Measurements from ENCODE around the gene NMUR1.
A peak's percentile ranks its signal among the peaks of the same experiment; 100 is the strongest.

The NMUR1 gene

DNA sequence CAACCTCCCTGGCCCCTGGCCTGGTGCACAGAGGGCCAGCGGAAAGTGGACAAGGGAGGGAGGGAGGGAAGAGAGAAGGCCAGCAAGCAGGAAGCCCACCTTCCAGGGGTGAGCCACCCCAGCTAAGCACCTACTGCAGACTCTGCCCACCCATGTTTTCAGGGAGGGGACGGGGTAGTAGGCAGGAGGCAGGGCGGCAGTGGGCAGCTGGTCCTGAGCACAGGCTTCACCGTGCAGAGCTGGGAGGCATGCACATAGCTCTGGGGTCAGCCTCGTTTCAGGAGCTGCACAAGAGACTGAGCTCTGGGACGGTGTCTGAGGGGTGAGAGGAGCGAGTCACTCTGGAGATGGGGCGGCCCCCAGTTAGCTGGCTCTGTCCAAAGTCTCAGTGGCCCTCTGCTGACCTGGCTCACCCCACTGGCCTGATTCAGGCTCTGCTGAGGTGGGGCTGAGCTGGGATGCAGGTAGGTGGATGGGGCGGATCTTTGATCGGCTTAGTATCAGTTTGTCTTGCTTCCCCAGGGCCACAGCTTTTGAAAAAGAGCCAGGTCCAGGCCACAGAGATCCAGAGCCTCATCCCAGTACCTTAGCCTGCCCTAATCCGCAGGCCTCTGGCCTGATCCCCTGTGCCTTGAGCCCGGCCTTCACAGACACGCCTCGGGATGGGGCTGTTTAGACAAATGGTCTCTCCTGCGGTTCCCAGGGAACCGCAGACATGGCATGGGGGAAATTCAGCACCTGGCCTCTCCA is 3.7 kb downstream of the NMUR1 start:
- DNase-seq (ENCODE audit: low read depth in 3 of 3, low spot score in 1 of 3), result no peak

DNA sequence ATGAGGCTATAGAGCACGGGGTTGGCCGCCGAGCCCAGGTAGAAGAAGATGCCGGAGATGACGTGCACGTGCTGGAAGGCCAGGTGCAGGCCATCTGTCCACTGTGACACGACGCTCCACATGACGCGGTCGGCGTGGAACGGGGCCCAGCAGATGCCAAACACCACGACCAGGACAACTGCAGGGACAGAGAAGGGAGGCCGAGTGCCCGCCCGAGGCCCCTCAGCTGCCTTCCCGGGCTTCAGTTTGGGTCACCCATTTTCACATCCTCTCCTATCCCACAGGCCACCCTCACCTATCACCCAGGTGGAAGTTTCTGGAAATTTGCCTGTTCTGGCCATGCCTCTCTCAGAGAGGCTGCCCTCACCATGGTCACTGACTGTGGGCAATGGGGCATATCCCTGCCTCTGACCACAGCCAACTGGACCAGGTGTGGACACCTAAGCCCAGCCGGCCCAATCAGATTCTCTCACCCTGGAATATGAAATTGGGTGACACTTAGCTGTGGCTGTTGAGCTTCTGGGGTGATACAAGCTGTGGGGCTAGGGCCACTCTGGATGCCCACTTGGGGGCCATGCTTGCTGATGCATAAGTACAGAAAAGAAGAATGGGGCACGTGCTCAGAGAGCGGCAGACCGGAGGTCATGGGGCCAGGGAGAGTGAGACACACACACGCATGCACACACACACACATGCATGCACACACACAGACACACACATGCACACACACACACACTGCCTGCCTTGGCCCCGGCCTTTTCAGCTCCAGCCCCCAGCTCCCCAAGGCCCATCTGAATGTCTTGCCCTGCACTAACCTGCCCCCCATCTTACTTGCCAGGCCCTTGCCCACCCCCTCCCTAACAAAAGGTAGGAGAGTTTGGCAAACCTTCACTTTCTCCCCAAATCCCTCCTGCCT is 4.7 kb downstream of the NMUR1 start:
- no peak for DNase-seq (ENCODE audit: low read depth in 3 of 3, low spot score in 1 of 3)

DNA sequence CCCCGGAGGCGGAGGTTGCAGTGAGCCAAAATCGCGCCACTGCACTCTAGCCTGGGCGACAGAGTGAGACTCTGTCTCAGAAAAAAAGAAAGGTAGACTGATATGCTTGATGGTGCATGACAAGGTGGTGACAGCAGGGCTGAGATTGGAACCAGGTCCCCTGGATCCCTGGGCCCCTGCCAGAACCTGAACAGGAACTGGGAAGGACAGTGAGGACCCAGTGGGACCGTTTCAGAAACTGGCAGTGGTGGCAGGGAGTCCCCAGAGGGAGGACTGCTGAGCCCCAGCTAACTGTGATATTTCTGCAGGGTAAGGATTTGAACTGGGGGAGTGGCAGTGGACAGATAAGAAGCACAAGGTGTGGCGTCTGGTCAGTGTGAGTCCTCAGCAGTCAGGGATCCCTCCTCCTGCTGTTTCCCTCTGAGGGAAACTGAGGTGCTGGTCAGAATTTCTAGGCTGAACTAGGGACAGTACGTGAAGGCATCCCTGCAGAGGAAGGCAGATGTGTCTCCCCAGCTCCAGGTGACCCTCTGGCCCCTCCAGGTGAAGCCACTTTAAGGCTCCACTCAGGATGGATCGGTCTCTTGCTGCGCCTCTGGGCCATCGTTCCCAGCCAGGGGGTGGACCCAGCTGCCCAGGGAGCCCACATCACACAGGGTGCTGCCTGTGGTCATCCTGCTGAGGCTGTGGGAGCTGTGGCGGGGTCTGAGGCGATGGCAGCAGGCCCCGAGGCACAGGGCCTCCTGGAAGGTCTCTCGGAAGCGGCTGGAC is 5.6 kb downstream of the NMUR1 start:
- DNase-seq (ENCODE audit: low read depth in 3 of 3, low spot score in 1 of 3), result no peak

DNA sequence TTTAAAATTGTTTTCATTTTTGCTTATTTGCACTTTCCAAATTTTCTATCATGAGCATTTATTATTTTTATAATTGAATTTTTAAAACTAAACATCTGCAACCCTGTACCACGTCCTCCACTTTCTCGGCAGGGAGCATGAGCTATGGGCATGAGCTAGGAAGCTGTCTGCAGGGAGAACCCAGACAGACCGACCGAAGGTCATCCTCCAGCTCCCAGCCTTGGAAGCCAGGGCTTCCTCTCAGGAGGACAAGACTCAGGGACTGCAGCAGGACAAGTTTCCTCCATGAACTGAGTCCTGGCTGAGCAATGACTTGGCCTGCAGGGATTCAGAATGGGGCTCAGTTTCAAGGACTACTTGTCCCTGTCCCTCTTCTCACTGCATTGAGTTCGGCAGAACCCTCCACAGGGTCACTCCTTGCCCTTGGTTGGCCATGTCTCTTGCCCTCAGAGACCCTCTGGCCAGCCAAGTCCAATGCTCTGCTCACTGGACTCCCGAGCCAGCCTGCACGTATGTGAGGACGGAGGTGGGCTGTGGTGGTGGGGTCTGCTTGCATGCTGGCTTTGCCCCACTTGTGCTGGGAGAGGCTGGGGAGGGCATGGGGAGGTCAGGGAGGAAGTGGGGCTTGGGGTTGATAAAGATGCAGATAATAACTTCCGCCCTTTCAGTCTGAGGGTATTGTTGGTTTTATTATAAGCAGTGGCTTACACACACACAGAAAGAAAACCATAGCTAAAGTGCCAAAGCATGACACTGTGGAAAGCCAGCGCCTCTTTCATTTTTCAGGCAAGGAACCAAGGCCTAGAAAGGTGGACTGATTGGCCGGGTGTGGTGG is 6.6 kb downstream of the NMUR1 start:
- no peak for DNase-seq (ENCODE audit: low read depth in 3 of 3, low spot score in 1 of 3)

DNA sequence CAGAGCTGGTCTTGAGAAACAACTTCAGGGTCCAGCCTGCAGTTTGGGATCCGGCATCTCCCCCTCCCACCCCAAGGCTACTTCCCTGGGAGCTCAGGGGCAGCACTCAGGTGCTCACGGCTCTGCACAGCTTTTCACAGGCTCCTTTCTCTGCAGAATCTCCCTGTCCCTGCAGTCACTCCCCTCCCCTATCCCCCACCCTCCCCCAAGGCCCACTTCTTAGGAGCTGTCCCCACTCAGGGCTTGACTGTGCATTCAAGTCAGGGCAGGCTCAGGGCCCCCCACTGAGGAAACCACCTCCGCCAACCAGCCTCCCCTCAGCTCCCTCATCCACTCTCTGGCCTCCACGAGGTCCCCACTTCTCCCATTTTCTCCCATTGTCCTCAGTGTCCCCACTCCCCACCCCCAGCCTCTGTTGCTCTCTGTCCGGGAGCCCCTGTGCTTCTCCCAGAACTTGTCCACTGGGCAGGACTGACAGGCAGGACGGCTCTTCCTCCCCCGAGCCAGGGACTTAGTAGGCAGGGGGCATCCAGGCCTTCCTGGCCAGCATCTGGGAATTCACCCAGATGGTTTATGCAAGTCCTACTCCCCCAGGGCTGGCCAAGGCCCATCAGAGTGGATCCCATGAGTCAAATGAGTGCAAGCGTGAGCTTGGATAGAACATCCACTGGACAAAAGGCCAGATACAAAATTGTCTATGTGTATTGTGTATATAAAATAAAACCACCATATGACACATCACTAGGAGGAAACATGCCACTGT is 7.6 kb downstream of the NMUR1 start:
- DNase-seq (ENCODE audit: low read depth in 3 of 3, low spot score in 1 of 3), result no peak

DNA sequence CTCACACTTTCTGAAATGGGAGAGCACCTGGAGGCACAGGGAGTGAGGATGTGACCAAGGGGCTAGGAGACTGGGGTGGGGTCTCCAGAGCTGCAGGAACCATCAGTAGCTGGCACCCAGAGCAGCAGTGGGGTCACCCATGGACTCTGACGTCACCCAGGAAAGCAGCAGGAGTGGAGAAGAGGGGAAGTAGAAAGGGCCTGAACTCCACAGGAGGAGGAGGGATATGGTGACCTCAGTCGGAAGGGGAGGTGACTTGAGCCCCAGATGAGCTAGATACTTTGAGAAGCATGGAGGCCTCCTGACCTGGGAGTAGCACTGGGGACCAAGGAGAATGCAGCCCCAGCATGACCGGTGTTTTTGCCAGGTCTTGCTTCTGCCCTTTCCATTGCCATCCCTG is 8.8 kb downstream of the NMUR1 start:
- no peak for DNase-seq (ENCODE audit: low read depth in 3 of 3, low spot score in 1 of 3)

DNA sequence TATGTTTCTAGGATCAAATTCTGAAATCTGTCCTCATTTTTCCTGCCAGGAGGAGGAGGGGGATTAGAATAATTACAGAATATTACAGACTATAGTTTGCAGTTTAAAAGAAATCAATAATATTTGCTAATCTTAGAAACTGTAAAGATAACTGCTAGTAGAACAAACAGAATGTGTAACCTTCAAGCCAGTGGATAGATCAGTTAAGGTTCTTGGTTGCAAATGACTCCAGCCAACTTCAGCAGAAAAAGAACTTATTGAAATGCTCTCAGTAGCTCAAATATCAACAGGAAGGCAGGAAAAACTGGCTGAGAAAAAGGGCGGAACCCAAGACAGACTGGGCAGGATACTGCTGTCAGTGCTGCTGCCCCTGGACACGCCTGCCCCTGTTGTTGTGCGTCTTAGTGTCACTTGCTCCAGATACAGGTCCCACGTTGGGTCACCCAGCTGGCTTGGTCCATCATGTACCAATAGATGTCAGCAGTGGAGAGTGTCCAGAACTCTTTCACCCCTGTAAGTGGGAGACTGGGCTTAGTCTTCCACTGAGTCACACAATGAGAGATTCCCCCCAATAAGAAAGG is 10.2 kb downstream of the NMUR1 start:
- no peak for DNase-seq (ENCODE audit: low read depth in 3 of 3, low spot score in 1 of 3)

DNA sequence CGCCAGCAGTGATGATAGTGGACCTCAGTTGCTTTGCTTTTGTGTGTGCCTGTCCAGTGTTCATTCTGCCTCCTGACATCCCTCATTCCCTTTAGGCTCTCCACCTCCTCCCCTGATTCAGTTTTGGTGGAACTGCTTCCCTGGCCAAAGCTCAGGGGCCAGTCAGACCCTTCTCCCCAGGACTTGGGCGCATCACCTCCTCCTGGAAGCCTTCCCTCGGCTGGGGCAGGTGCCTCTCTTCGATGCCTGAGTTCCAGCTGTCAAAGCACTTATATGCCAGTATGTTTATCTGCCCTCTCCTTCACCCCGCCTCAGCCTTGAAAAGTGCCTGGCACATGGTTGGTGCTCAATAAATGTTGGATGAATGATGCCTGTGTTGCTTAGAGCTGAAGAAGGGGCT is 11.5 kb downstream of the NMUR1 start:
- no peak for DNase-seq (ENCODE audit: low read depth in 3 of 3, low spot score in 1 of 3)

DNA sequence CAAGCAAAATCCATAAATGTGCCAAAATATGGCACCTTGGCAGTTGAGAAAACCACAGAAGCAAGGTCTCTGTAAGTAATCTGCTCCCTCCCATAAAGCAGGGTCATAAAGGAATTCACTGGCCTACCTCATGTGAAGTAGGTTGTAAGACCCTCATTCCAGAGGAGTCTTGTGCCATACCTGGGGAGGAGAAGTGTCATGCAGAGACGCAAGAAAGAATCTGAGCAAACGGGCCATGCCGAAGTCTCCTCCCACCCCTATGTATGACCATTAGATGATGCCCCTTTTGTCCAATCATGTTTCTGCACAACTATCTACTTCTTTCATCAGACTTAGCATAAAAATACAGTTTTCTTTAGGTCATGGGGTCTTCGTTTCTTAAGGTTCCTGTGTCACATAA is 14.6 kb downstream of the NMUR1 start:
- DNase-seq (ENCODE audit: low read depth in 3 of 3, low spot score in 1 of 3), result no peak

DNA sequence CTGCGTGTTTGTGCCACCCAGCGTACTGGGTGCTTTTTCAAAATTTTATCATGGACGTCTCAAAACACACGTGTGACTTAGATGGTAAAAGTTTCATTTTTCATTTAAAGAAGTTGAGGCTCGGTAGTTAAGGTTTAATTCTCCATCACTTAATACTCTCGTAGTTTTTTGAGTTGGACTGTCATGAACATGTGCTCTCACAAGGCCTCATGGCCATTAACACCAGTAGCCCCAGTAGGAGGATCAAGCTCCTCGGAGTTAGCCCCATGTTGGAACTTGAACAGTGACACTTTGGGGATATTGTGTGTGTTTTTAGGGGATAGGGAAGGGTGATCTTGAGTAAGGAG is 15.3 kb downstream of the NMUR1 start:
- no peak for DNase-seq (ENCODE audit: low read depth in 3 of 3, low spot score in 1 of 3)

DNA sequence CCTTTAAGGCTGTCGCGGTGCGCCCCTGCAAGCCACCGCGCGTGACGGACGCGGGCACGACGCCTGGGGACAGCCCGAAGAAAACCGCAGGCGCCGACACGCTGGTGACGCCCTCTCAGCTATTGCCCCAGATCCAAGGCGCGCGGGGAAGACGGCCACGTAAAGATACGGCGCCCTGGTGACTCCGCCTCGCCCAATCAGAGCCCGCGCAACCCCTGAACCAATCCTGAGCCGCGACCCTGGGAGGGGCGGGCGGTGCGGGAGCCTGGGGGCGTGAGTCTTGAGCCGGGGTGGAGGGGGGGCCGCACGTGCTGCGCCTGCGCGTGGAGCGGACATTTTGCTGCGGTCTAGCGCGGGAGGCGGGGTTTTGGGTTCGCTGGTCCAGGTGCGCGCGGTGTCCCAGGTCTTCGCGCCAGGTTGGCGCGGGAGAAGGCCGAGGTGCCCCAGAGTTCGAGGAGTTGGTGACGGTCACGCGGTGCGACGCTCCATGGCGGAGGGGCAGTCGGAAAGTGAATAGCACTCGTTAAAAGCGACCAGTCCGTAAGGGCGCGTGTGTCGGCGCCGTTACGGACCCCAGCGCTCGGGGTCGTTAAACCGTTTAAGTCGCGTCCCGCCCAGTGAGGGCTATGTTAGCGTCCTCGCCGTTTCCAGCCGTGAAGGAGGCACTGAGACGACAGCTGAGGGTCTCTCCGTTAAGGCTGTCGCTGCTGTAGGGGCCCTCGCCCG is 15.9 kb downstream of the NMUR1 start:
- DNase-seq (ENCODE audit: low read depth in 3 of 3, low spot score in 1 of 3), result peak; percentile 92 to 98 (median 95)

DNA sequence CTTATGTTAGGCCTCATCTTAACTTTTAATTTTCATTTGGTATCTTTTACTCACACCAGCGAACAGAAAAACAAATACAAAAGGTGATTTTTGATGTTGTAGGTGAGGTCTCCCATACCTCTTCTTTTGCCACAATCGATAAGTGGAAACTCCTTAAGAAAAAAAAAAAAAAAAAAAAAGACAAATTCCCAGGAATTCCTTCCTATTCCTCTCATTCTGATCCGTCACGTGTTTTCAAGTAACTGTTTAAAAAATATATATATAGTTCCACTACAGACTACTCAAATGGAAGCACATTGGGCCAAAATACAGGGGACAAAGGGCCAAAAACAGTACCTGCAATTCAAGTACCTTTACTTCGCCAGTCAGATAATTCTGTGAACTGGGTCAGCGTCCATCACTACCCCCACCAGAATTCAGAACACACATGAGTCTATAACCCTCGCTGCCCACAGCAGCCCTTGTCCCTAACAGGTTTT is 16.5 kb downstream of the NMUR1 start:
- no peak for DNase-seq (ENCODE audit: low read depth in 3 of 3, low spot score in 1 of 3)

DNA sequence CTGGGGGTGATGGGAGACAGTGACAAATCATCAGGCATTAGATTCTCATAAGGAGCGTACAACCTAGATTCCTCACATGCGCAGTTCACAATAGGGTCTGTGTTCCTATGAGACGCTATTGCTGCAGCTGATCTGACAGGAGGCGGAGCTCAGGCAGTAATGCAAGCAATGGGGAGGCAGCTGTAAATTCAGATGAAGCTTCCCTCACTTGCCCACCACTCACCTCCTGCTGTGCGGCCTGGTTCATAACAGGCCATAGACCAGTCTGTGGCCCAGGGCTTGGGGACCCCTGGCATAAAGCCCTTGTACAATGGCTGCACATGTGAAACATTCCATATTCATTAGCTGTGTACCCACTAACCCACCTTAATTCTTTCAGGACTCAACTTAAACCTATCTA is 18.0 kb downstream of the NMUR1 start:
- DNase-seq (ENCODE audit: low read depth in 3 of 3, low spot score in 1 of 3), result no peak

DNA sequence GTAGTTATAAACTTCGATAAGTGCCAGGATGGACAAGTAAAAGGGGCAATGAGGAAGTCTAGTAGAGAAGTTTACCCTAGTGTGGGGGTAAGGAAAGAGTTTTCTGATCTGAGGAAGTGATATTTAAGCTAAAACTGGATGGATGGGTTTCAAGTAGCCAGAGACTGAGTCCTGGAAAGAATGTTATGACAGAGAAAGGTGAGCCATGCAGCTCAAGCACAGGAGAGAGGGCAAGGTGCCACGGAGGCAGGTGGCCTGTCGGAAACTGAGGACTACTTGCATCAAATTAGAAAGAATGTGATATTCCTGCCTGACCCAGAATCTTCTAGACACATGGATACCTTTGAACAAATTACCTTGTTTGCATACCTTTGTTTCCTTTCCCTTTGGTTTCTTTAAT is 26.5 kb downstream of the NMUR1 start:
- DNase-seq (ENCODE audit: low read depth in 3 of 3, low spot score in 1 of 3), result no peak

DNA sequence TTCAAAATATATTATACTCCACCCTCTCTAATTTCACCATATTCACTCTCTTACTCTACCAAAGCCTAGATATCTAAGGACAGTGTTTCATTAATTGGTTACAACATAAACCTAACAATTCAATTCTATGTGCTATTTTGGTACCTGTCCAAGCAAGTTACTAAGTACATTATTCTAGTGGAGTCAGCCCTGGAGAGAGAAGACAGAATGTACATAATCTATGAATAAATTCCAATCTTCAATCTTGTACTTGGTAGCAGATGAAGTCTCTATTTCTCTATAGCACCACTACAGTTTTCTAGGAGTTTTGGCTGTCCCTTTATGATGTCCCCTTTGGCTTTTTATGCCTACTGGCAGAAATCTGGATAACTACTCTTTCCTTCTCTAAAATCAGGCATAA is 27.6 kb downstream of the NMUR1 start:
- DNase-seq (ENCODE audit: low read depth in 3 of 3, low spot score in 1 of 3), result no peak

DNA sequence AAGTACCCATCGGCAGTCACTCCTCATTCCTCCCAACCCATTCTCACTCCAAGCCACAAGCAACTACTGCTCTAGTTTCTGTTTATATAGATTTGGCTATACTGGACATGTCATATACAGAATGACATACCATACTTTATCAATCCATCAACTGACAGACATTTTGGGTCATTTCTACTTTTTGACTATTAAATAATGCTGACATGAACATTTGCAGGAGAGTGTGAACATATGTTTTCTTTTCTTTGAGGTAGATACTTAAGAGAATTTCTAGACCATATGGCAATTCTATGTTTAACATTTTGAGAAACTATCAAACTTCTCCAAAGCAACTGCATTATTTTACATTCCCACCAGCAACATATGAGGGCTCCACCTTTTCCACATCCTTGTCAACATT is 32.6 kb downstream of the NMUR1 start:
- no peak for DNase-seq (ENCODE audit: low read depth in 3 of 3, low spot score in 1 of 3)

DNA sequence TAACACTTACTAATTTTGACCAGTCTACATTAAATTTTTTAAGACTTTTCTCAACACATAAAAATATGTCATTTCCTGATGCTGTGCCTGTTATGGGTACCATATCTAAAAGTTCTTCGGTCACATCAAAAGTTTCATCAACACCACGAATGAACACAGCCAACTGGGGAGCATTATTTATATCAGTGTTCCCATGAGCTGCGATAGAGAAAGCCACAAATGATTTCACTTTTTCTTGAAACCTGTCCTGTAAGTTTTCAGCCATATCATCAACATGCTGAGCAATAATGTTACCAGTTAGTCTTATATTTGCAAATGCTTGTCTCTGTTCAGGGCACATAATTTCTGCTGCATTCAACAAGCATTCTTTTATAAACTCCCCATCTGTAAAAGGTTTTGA is 35.6 kb downstream of the NMUR1 start:
- no peak for DNase-seq (ENCODE audit: low read depth in 3 of 3, low spot score in 1 of 3)

DNA sequence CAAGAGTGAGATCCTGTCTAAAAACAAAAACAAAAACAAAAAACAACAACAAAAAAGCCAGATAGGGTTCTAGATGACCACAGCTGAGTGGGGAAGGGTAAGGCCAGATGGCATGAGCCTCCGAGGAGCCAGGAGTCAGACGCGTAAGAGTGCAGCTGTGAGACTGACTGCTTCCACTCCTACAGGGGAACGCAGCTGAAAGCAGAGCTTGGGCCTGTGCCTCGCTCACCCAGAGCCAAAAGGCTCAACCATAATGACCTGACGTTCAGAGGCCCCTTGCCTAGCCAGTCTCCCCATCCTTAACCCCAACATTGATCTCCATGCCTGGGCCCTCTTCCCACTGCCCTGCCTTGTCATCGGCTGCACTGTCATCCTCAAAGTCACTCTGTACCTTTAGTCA is 39.4 kb downstream of the NMUR1 start:
- DNase-seq (ENCODE audit: low read depth in 3 of 3, low spot score in 1 of 3), result no peak

DNA sequence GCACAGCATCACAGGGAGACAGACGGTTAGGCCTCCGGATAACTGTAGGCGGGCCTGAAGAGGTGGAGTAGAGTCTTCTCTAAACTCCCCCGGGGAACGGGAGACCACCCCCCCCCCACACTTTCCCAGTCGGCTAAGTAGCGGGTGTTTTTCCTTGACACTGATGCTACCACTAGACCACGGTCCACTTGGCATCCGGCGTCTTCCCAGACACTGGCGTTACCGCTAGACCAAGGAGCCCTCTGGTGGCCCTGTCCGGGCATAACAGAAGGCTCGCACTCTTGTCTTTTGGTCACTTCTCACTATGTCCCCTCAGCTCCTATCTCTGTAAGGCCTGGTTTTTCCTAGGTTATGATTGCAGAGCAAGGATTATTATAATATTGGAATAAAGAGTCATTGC is 40.3 kb downstream of the NMUR1 start:
- no peak for DNase-seq (ENCODE audit: low read depth in 3 of 3, low spot score in 1 of 3)
